ENCODE data around the gene NAV3.
"Not testable (repeated sequence)": the region's sequence is repeated elsewhere in the genome, so short reads cannot be mapped to it uniquely, and the experiment has no call there.

NAV3 gene

DNA sequence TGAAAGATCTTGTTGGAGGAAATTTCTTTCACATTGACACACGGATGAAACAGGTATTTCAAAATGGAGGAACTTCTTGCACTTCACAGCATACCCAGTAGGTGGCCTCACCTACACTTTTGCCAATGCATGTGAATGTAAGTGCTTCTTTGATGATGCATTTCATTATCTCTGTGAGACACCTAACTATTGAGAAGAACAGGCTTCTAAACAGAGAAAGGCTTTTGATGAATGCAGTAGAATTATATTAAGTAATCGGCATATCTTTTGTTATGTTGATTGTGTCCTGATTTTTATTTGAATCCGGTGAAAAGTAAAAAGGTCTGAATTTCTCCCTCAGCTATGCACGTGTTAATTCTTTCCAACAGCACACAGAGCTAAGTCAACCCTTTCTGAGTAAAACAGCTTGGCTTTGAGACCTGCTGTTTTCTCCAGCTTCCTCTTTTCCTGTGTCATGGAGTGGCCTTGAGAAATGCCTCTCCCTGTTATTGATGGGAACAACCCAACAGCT, 399.0 kb downstream of the NAV3 start:
- no peak for DNase-seq (ENCODE audit: extremely low read depth in 1 of 2, low read depth in 1 of 2)

DNA sequence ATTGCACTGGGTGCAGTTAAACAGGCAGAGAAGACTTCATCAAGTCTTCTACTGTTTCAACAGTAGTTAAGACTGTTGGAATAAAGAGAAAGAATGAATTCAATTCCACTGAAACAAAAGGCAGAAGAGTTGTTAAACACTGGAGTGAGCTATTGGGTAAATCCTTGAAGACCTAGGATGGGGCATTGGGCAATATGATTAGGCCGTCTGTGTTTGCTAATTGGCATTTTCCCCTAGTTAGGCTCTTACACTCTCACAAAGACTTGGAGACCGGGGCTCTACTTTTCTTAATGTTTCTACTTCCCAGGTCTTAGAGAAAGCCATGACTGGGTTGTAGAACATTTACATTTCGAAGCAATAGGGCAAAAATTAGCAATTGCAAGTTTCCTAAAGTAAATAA, 402.1 kb downstream of the NAV3 start:
- DNase-seq (ENCODE audit: extremely low read depth in 1 of 2, low read depth in 1 of 2), result no peak

DNA sequence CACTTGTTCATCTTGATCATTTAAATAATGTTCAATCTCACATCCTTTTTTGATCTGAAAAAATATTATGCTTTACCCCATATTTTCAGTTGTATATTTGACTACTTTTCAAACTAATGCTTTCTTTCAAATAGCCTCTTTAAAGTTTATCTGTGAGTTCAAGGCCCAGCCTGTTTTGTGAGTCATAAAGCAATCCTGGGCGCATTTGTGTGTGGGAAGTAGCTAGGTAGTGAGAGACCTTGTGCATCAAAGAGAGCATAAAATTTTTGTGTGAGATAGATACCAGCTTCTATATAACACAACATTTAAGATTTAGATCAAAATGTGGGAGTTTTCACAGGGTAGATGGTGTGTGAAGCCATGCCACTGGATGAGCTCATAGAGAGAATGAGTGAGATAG, 405.6 kb downstream of the NAV3 start:
- no peak for DNase-seq (ENCODE audit: extremely low read depth in 1 of 2, low read depth in 1 of 2)

DNA sequence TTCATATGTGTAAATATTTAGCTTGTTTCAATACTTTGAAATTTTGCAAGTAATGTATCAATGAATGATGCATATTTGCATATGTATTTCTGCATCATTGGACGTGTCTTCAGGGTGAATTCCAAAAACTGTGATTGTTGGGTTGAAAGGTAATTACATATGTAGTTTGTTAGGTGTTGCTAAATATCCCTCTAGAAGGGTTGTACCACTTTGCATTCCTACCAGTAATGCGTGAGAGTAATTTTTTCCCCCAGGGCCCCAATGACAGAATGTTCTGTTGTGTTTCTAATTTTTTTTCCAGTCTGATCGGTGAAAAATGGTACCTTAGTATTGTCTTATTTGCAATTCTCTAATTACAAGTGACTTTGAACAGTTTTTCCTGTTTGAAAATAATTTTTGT, 408.9 kb downstream of the NAV3 start:
- DNase-seq (ENCODE audit: extremely low read depth in 1 of 2, low read depth in 1 of 2), result no peak

DNA sequence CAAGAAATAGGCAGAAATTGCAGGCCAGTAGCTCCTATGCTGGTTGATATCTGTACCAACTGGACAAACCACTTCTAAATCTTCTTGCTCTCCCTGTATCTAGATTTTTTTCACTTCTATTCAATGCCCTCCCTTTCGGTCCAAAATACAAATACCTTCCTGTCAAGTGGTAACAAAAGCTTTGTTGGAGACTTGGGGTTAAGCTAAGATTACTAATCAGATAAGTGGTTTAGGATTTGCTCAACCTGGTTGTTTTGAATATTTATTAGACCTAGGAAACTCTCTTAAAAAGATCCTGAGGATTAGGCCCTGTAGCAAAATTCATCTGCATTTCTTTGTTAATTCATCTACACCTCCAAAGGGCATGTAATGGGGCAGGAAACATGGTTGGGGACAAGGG, 410.1 kb downstream of the NAV3 start:
- DNase-seq (ENCODE audit: extremely low read depth in 1 of 2, low read depth in 1 of 2), result no peak

DNA sequence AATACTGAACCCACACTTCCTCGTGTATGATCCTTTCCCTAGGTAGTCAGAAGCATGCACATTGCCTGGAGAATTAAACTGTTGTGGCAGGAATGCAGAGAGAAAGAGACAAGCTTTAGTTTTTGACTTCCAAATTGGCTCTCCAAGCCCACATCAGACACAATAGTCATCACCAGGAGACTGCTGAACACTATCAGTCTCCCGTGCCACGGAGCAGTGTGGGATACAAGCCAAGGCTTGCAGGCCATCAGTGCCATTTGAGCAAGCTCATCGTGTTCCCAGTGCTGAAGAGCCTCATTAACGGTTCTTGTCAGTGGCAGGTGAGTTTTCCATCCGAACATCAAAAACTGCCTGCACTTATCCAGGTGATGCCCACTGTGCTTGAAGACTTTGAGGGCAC, 410.8 kb downstream of the NAV3 start:
- DNase-seq (ENCODE audit: extremely low read depth in 1 of 2, low read depth in 1 of 2), result no peak

DNA sequence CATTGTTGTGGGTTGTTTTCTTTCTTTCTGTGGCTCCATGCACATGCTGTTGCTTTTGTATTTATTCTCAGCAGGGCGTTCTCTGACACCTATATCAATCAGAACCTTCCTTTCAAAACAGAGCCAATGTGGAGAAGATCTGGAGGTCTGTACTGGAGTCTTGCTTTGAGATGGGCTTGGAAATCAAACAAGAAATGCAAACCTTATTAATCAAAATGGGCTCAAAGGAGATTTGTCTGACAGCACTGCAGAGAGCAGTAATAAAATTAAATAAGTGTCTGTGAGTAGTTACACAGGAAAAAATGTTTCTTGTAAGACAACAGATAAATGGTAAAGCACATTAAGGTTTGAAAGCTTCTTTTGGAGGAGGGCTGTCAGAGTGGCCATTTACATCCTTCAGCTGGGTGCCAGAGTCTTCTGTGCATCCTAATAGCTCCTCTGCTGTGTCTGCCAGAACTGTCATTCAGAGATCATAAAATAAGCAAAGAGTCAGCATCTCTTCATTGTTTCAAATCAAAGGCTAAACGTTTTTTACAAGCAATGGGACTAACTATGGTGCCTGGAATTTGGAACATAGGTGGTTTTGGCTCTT, 414.3 kb downstream of the NAV3 start:
- no peak for DNase-seq (ENCODE audit: extremely low read depth in 1 of 2, low read depth in 1 of 2)

DNA sequence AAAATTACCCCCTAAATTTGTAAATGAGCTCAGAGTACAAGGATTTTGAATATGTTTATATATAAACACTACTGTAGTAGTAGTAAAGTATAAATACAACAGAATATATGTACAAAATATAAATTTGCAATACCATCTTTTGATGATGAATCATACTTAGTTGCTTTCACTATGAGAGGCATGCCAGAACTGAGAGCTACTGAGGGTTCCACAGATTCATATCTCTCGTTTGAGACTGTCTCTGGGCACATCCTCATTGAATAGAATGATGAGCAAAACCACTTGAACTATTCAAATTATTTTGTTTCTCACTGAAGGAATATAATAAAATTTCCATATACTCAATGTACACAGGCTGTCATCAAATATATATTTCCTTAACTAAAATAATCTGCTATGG, 417.6 kb downstream of the NAV3 start:
- DNase-seq (ENCODE audit: extremely low read depth in 1 of 2, low read depth in 1 of 2), result no peak

DNA sequence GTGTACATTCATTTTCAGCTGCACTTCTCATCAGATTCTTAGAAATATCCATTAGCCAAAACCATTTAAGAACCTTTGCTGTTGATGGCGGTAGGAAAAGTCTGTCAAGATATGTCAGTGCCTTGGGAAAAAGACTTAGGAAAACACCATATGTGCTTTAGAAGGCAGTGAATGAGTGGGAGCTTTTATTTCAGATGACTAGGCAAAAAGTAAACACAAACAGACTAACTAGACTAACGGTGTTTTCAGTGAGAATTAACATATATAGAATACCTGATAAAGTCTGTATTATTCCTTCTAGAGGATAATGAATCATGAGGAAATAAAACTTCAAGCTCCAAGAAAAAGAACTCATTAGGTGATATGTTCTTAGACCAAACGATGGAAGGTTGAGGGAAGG, 418.9 kb downstream of the NAV3 start:
- no peak for DNase-seq (ENCODE audit: extremely low read depth in 1 of 2, low read depth in 1 of 2)

DNA sequence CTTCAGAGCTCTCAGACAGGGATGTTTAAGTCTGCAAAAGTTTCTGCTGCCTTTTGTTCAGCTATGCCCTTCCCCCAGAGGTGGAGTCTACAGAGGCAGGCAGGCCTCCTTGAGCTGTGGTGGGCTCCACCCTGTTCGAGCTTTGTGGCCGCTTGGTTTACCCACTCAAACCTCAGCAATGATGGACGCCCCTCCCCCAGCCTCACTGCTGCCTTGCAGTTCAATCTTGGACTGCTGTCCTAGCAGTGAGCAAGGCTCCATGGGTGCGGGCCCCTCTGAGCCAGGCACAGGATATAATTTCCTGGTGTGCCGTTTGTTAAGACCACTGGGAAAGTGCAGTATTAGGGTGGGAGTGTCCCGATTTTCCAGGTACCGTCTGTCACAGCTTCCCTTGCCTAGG, 427.0 kb downstream of the NAV3 start:
- DNase-seq (ENCODE audit: extremely low read depth in 1 of 2, low read depth in 1 of 2), result not testable (repeated sequence)

DNA sequence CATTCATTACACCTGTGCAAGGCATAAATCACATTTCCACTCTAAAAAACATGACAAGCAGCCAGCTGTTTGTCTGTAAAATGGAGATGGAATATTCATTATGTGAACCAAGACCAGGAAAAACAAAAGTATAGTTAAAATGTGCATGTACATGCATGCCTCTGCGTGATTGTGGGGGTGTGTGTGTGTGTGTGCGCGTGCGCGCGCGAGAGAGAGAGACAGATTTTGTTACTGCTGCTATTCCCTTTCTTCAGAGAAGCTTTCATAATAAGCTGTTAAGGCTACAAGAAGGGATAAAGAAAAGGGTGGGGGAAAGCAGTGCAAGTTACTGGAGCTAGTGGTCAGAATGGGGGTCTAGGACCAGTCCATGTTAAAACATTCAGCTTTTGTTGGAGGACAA, 430.3 kb downstream of the NAV3 start:
- DNase-seq (ENCODE audit: extremely low read depth in 1 of 2, low read depth in 1 of 2), result no peak

DNA sequence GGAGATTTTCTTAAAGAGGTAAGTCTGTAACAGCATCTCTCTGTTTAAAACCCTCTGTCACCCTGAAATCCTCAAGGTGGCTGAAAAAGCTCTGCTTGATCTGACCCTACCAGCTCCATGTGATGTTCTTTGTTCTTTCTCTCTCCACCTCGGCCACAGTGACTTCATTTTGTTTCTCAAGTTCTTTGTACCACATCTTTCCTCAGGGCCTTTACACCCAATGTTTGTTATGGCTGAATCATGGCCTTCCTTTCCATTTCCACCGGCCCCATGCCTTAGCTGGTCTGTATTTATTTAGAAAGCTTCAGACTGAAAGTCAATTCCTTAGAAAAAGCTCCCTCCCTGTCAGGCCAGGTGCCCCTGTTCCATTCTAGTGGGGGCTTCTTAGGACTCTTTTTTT, 431.2 kb downstream of the NAV3 start:
- DNase-seq (ENCODE audit: extremely low read depth in 1 of 2, low read depth in 1 of 2), result no peak

All from stimulated activated CD8-positive, alpha-beta memory T cell treated with anti-CD3 and anti-CD28 coated beads, Interleukin-7, amount 100 ng/mL, for 48 hours (primary cell).